HCT116 (cell line): ENCODE data around the gene C2orf81.

ENCODE experiments used
- CBX3 ChIP-seq: IDR thresholded peaks from 2 replicates; pipeline ENCODE4 v1.6.1; 2012; ENCODE audit warnings: low read depth
- CTCF ChIP-seq, 3 experiments: fragments of 200-600 bp in 1 of 3; sonication (generic) in 1 of 3; IDR thresholded peaks in 2 of 3; conservative IDR thresholded peaks in 1 of 3; 2 replicates each; pipeline ENCODE4 v1.5.1; 2012 to 2017; ENCODE audit warnings: low read depth in 2 of 3, low read length in 2 of 3, antibody characterized with exemption in 1 of 3, borderline replicate concordance in 1 of 3, control low read depth in 1 of 3, mild to moderate bottlenecking in 1 of 3, mixed read lengths in 1 of 3, mixed run types in 1 of 3, moderate library complexity in 1 of 3; ENCODE audit not compliant: insufficient read depth in 1 of 3
- EZH2 ChIP-seq: fragments of 200-600 bp; sonication (generic); IDR thresholded peaks from 2 replicates; pipeline ENCODE4 v1.6.1; 2017; ENCODE audit warnings: antibody characterized with exemption, mixed run types
- MAX ChIP-seq: IDR thresholded peaks from 2 replicates; pipeline ENCODE4 v1.6.1; 2012
- POLR2A ChIP-seq: IDR thresholded peaks from 2 replicates; pipeline ENCODE4 v1.7.0; 2011; ENCODE audit warnings: borderline replicate concordance; ENCODE audit not compliant: insufficient read depth, insufficient read length; ENCODE audit errors: extremely low read depth
- POLR2AphosphoS5 ChIP-seq: IDR thresholded peaks from 2 replicates; pipeline ENCODE4 v1.6.1; 2011; ENCODE audit warnings: mild to moderate bottlenecking, low read depth, low read length, moderate library complexity
- RAD21 ChIP-seq: IDR thresholded peaks from 2 replicates; pipeline ENCODE4 v1.6.1; 2012; ENCODE audit warnings: low read depth, mild to moderate bottlenecking
- TCF7L2 ChIP-seq: IDR thresholded peaks from 2 replicates; pipeline ENCODE4 v1.7.0; 2011; ENCODE audit warnings: borderline replicate concordance, inconsistent platforms; ENCODE audit not compliant: insufficient read depth, insufficient read length; ENCODE audit errors: extremely low read depth
- YY1 ChIP-seq: IDR thresholded peaks from 2 replicates; pipeline ENCODE4 v1.6.1; 2011; ENCODE audit warnings: low read length, low read depth, moderate library complexity, mild to moderate bottlenecking; ENCODE audit not compliant: insufficient replicate concordance; ENCODE audit errors: extremely low read depth

DNA sequence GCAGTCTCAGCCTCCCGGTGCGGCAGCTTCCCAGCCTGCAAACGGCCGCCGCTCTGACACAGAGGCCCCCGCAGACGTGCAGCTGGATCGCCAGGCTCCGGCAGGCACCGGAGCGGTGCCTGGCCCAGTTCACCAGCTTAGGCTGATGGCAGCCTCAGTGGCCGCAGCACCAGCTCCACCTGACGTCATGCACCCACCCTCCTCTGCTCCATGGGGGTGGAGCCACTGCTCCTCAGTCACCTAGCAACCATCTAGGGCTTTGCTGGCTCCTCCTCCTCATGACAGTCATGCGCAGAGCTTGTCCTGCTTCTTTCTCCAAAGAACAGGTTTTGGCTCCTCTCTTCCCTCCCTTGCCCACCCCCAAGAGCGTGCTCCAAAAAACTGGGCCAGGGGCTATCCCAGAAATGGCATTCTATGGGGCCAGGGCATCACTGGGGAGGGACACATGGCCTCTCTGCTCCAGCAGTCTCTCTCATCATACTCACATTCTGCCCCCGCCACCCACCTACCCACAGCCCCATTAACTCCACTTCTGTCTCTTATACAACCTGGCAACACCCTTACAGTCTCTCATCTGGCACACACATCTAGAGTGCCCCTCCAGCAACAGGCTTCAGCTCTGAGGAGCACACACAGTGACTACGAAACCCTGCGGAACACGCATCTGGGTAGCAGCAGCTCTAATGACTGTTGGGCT, 46.8 kb downstream of the C2orf81 start:
- TF ChIP-seq CTCF (IDR thresholded peaks at IDR 0.05 in 2 of 3, conservative IDR thresholded peaks at IDR 0.05 in 1 of 3; ENCODE audit: borderline replicate concordance in 1 of 3, insufficient read depth in 1 of 3, low read depth in 2 of 3, low read length in 2 of 3) = no peak
- TF ChIP-seq EZH2 = no peak
- no peak for TF ChIP-seq CBX3
- TF ChIP-seq POLR2A = no peak
- no peak for TF ChIP-seq YY1
- no peak for TF ChIP-seq MAX
- no peak for TF ChIP-seq RAD21
- TF ChIP-seq POLR2AphosphoS5 = no peak
- TF ChIP-seq TCF7L2 = no peak
